H1 (cell line): Measurements from ENCODE around the gene DIP2B. TPM values are rescaled to one million over a fixed set of nuclear protein-coding genes. Genes with fewer than 3 reads are reported as not detected.

Experiments
- ASH2L ChIP-seq: fragments of 200-600, 300-600 bp; sonication (generic); IDR thresholded peaks from one replicate; pipeline ENCODE4 v1.7.1; 2017; ENCODE audit warnings: low read length
- CTCF ChIP-seq, 3 experiments: IDR thresholded peaks; 1 replicate in 2 of 3; 2 replicates in 1 of 3; pipeline versions ENCODE4 v1.5.1 to v1.6.1; 2011; ENCODE audit warnings: low read length in 3 of 3, mild to moderate bottlenecking in 3 of 3, inconsistent platforms in 2 of 3, low read depth in 1 of 3, moderate library complexity in 1 of 3; ENCODE audit not compliant: insufficient read depth in 1 of 3; ENCODE audit errors: control extremely low read depth in 1 of 3
- E2F6 ChIP-seq: IDR thresholded peaks from 2 replicates; pipeline ENCODE4 v1.6.1; 2012; ENCODE audit warnings: inconsistent platforms
- FOSL1 ChIP-seq: IDR thresholded peaks from 2 replicates; pipeline ENCODE4 v1.6.1; 2011; ENCODE audit warnings: mild to moderate bottlenecking, low read depth, low read length, moderate library complexity; ENCODE audit not compliant: insufficient read depth
- HDAC2 ChIP-seq, 2 experiments: fragments of 300-600 bp in 1 of 2; sonication (generic) in 1 of 2; IDR thresholded peaks; 2 replicates each; pipeline ENCODE4 v1.6.1; 2011 to 2012; ENCODE audit warnings: low read depth in 2 of 2, low read length in 2 of 2, mild to moderate bottlenecking in 2 of 2, moderate library complexity in 2 of 2, borderline replicate concordance in 1 of 2, inconsistent platforms in 1 of 2
- SIRT6 ChIP-seq: IDR thresholded peaks from one replicate; pipeline ENCODE4 v1.7.1; 2012; ENCODE audit warnings: low read length, inconsistent platforms
- SP2 ChIP-seq: IDR thresholded peaks from 2 replicates; pipeline ENCODE4 v1.6.1; 2012; ENCODE audit warnings: mild to moderate bottlenecking, low read length, inconsistent platforms
- polyA plus RNA-seq, 7 experiments: library from polyadenylated mRNA; depleted of rRNA in 3 of 7; stranded (reverse) in 5 of 7; unstranded in 2 of 7; fragments of >200 nt in 5 of 7; fragments of 200-250 nt in 2 of 7; gene quantifications; 1 replicate in 5 of 7; 2 replicates in 1 of 7; 4 replicates in 1 of 7; pipeline versions ENCODE4 v1.2.1 to v1.2.3, GENCODE V29; 2011 to 2013; ENCODE audit warnings: missing spikeins in 2 of 7, mixed read lengths in 2 of 7
- total RNA-seq: library from RNA; stranded (reverse); fragmentation: NEBNext Ultra II Directional; extraction: Animal tissue kit (Norgen Biotek cat#: 25700); gene quantifications from 2 replicates; pipeline ENCODE4 v1.2.1, GENCODE V29; 2021

The DIP2B gene
- total and polyA plus RNA-seq, 2 of the 8 experiments (the other 6 are each of a cell fraction or from before 2014, with no cell fraction given), result 11.1 to 29.6 TPM

- TF ChIP-seq CTCF (IDR thresholded peaks at IDR 0.05; ENCODE audit: control extremely low read depth in 1 of 3, insufficient read depth in 1 of 3, low read depth in 1 of 3, low read length in 3 of 3) (no peak), SP2 (no peak), ASH2L (no peak), E2F6 (no peak), HDAC2 (IDR thresholded peaks at IDR 0.05; ENCODE audit: borderline replicate concordance in 1 of 2, low read depth in 2 of 2, low read length in 2 of 2) (no peak), FOSL1 (no peak), SIRT6 (no peak)
Measured at GRCh38 chr12:50785406-50786001, 280.7 kb downstream of the DIP2B start (continued).
